Panc1 (cell line): ENCODE measurements around the gene PLA2G4F.

ENCODE experiments used
- CTCF ChIP-seq: fragments of 450-650 bp; IDR thresholded peaks from 2 replicates; pipeline ENCODE4 v1.5.1; 2017; ENCODE audit warnings: mild to moderate bottlenecking
- POLR2AphosphoS5 ChIP-seq: IDR thresholded peaks from 2 replicates; pipeline ENCODE4 v1.6.1; 2012; ENCODE audit warnings: mild to moderate bottlenecking, low read depth, low read length, moderate library complexity
- REST ChIP-seq, 2 experiments: IDR thresholded peaks; 2 replicates each; pipeline ENCODE4 v1.6.1; 2011 to 2012; ENCODE audit warnings: low read depth in 2 of 2, control low read depth in 1 of 2, low read length in 1 of 2, mild to moderate bottlenecking in 1 of 2, moderate library complexity in 1 of 2; ENCODE audit not compliant: insufficient read depth in 1 of 2
- SIN3A ChIP-seq: IDR thresholded peaks from 2 replicates; pipeline ENCODE4 v1.6.1; 2012; ENCODE audit warnings: low read depth, mild to moderate bottlenecking, low read length, moderate library complexity, borderline replicate concordance; ENCODE audit not compliant: insufficient read depth
- TCF7L2 ChIP-seq: IDR thresholded peaks from 2 replicates; pipeline ENCODE4 v1.6.1; 2011; ENCODE audit warnings: mild to moderate bottlenecking, low read depth, low read length, inconsistent platforms

GRCh38 chr15:42106288-42106687 lies 50.1 kb downstream of the PLA2G4F start:
- TF ChIP-seq CTCF = no peak
- no peak for TF ChIP-seq POLR2AphosphoS5
- TF ChIP-seq TCF7L2 = no peak
- TF ChIP-seq REST (IDR thresholded peaks at IDR 0.05; ENCODE audit: insufficient read depth in 1 of 2, low read depth in 2 of 2, low read length in 1 of 2) = no peak
- TF ChIP-seq SIN3A = no peak
